Thyroid gland (tissue), 4 donors: Measurements from ENCODE around the gene DPYD. TPM values are rescaled to one million over a fixed set of nuclear protein-coding genes. Genes with fewer than 3 reads are reported as not detected.

Experiments used
- DNase-seq, 2 donors: peaks; one replicate each; pipeline ENCODE4 v3.0.0-alpha.2; 2019
- H3K27ac ChIP-seq, 3 donors: fragments of 200-600 bp; sonication (generic); 1 replicate in 2 of 3; 2 replicates in 1 of 3; pipeline ENCODE4 v1.5.1; 2016 to 2019; ENCODE audit warnings: mild to moderate bottlenecking in 1 of 3, moderate library complexity in 1 of 3
- H3K27me3 ChIP-seq: fragments of 200-600 bp; sonication (generic); one replicate; pipeline ENCODE4 v1.5.1; 2019
- H3K36me3 ChIP-seq, 2 donors: fragments of 200-600 bp; sonication (generic); one replicate each; pipeline ENCODE4 v1.5.1; 2016 to 2019
- H3K4me1 ChIP-seq, 2 donors: fragments of 200-600 bp; sonication (generic); one replicate each; pipeline ENCODE4 v1.5.1; 2017 to 2019
- H3K4me3 ChIP-seq, 3 donors: fragments of 200-600 bp; sonication (generic); replicated peaks in 1 of 3; 1 replicate in 2 of 3; 2 replicates in 1 of 3; pipeline ENCODE4 v1.5.1; 2016; ENCODE audit warnings: mild to moderate bottlenecking in 1 of 3
- H3K9me3 ChIP-seq: fragments of 200-600 bp; sonication (generic); one replicate; pipeline ENCODE4 v1.5.1; 2017
- CTCF ChIP-seq, 6 experiments: fragments of 200-600 bp in 3 of 6; fragments of 450-650 bp in 3 of 6; sonication (generic) in 3 of 6; IDR thresholded peaks; one replicate each; pipeline ENCODE4 v1.5.1; 2016 to 2019; ENCODE audit warnings: antibody characterized with exemption in 6 of 6, mild to moderate bottlenecking in 2 of 6, inconsistent platforms in 1 of 6, moderate library complexity in 1 of 6
- POLR2A ChIP-seq, 2 donors: fragments of 450-650 bp; IDR thresholded peaks; one replicate each; pipeline ENCODE4 v1.6.1; 2017; ENCODE audit warnings: antibody characterized with exemption in 2 of 2, mild to moderate bottlenecking in 2 of 2, moderate library complexity in 1 of 2
- WGBS, 2 donors: methylation state at CpG; one replicate each; pipeline ENCODE4 v1.1.5; 2017; 5-methylcytosine and 5-hydroxymethylcytosine counted together
- intact Hi-C: fragments of 100-400 bp; cut with DNase I; formaldehyde crosslinking; loops from one replicate; pipeline ENCODE4 v1.15.1; 2023
- total RNA-seq, 4 donors: library from RNA; depleted of rRNA; stranded (reverse); fragments of >200 nt; gene quantifications; one replicate each; pipeline ENCODE4 v1.2.3, GENCODE V29; 2016

DPYD gene
- total RNA-seq, 4 donors from 2014 or later, result 27.3 to 54.0 (median 39.5) TPM

GRCh38 chr1:97898948-97899347, 21.9 kb downstream of the DPYD start:
- 64 to 68% methylated on average over 3 of the region's 3 CpGs for WGBS, 2 donors

DNA sequence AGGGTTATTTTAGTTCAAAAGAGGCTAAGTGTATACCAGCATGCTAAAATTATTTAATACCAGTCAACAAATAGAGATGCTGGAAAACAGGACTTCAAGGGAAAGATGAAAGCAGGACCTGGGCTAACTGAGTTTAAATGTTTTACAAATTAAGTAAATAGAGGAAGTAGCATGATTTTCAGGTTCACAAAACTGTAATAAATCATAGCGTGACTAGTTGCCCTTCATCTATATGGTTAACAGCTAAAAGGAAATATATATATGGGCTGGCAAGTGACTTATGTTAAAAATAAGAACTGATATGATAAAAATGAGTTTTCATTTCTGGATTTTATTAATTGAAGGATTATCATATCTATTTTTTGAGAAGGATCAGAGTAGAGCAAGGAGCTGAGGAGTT, 25.6 kb downstream of the DPYD start:
- Histone ChIP-seq H3K9me3 (no peaks in the 10 kb centered on the region), H3K4me1 (no peaks in the 10 kb centered on the region), H3K36me3 (no peaks in the 10 kb centered on the region), H3K4me3 (no peak overlapping the region), H3K27me3 (no peaks in the 10 kb centered on the region), H3K27ac (no peak overlapping the region)
- intact Hi-C loops, result no loop called here
- no peak for DNase-seq
- TF ChIP-seq CTCF (IDR thresholded peaks at IDR 0.05) (no peak), POLR2A (IDR thresholded peaks at IDR 0.05) (no peak)
- WGBS, 2 donors, result 87 to 90% methylated on average over 1 of the region's 1 CpG

More at GRCh38 chr1:97898948-97899347, 21.9 kb downstream of the DPYD start:
- Histone ChIP-seq H3K9me3 (no peaks in the 10 kb centered on the region), H3K27ac (no peak overlapping the region), H3K27me3 (no peaks in the 10 kb centered on the region), H3K4me3 (no peak overlapping the region), H3K36me3 (no peaks in the 10 kb centered on the region), H3K4me1 (peaks cover 6% of the 10 kb centered on the region in 2 donors)
- intact Hi-C loops, result no loop called here
- TF ChIP-seq CTCF (IDR thresholded peaks at IDR 0.05) (no peak), POLR2A (IDR thresholded peaks at IDR 0.05) (no peak)
- no peak for DNase-seq

- intact Hi-C loops, result no loop called here
- Histone ChIP-seq H3K27me3 (no peaks in the 10 kb centered on the region), H3K27ac (no peak overlapping the region), H3K4me1 (no peaks in the 10 kb centered on the region), H3K36me3 (no peaks in the 10 kb centered on the region), H3K4me3 (no peak overlapping the region), H3K9me3 (no peaks in the 10 kb centered on the region)
- TF ChIP-seq CTCF (IDR thresholded peaks at IDR 0.05) (no peak), POLR2A (IDR thresholded peaks at IDR 0.05) (no peak)
- no peak for DNase-seq
Measured at GRCh38 chr1:97893844-97894243, 27.0 kb downstream of the DPYD start.

GRCh38 chr1:97886199-97886598, 34.6 kb downstream of the DPYD start:
- Histone ChIP-seq H3K4me3 (no peak overlapping the region), H3K9me3 (no peaks in the 10 kb centered on the region), H3K4me1 (no peaks in the 10 kb centered on the region), H3K36me3 (no peaks in the 10 kb centered on the region), H3K27ac (no peak overlapping the region), H3K27me3 (no peaks in the 10 kb centered on the region)
- 81 to 93% methylated on average over 1 of the region's 1 CpG for WGBS, 2 donors
- intact Hi-C loops, result no loop called here
- no peak for DNase-seq
- no peak for TF ChIP-seq POLR2A (IDR thresholded peaks at IDR 0.05)
- TF ChIP-seq CTCF (IDR thresholded peaks at IDR 0.05), result no peak

GRCh38 chr1:97883823-97884222, 37.0 kb downstream of the DPYD start:
- no peak for DNase-seq
- Histone ChIP-seq H3K4me1 (no peaks in the 10 kb centered on the region), H3K27me3 (no peaks in the 10 kb centered on the region), H3K9me3 (no peaks in the 10 kb centered on the region), H3K4me3 (no peak overlapping the region), H3K36me3 (no peaks in the 10 kb centered on the region), H3K27ac (no peak overlapping the region)
- TF ChIP-seq POLR2A (IDR thresholded peaks at IDR 0.05) (no peak), CTCF (IDR thresholded peaks at IDR 0.05) (no peak)
- 92 to 96% methylated on average over 1 of the region's 1 CpG for WGBS, 2 donors
- intact Hi-C loops, result no loop called here
